A549 (cell line): Measurements from ENCODE around the gene LPAR1.
A peak's percentile ranks its signal among the peaks of the same experiment; 100 is the strongest.

Experiments
- CHD4 ChIP-seq: fragments of 200-600 bp; sonication (generic); IDR thresholded peaks from 2 replicates; pipeline ENCODE4 v1.6.1; 2016; ENCODE audit warnings: antibody characterized with exemption, mild to moderate bottlenecking, borderline replicate concordance
- CTCF ChIP-seq: fragments of >200 bp; sonication (Bioruptor Twin); formaldehyde crosslinking; IDR thresholded peaks from 3 replicates; pipeline ENCODE4 v1.5.1; 2016
- ESRRA ChIP-seq: fragments of 150-350 bp; IDR thresholded peaks from 2 replicates; pipeline ENCODE4 v1.6.1; 2014; ENCODE audit warnings: mild to moderate bottlenecking, low read length, borderline replicate concordance
- JUNB ChIP-seq: fragments of >200 bp; sonication (Bioruptor Twin); formaldehyde crosslinking; IDR thresholded peaks from 2 replicates; pipeline ENCODE4 v1.6.1; 2016
- KDM1A ChIP-seq: fragments of 200-600 bp; sonication (generic); IDR thresholded peaks from 2 replicates; pipeline ENCODE4 v1.6.1; 2016; ENCODE audit warnings: low read depth, mild to moderate bottlenecking
- MAX ChIP-seq: IDR thresholded peaks from 2 replicates; pipeline ENCODE4 v1.6.1; 2012
- MAZ ChIP-seq: fragments of 150-350 bp; IDR thresholded peaks from 2 replicates; pipeline ENCODE4 v1.6.1; 2014; ENCODE audit warnings: antibody characterized with exemption, low read depth, low read length, borderline replicate concordance
- NPAS2 ChIP-seq: fragments of 250-450 bp; sonication (Bioruptor Pico); IDR thresholded peaks from 2 replicates; pipeline ENCODE4 v1.8.0; 2022; ENCODE audit warnings: mild to moderate bottlenecking, moderate library complexity, borderline replicate concordance
- PHF8 ChIP-seq: fragments of 200-600 bp; sonication (generic); IDR thresholded peaks from 2 replicates; pipeline ENCODE4 v1.6.1; 2016; ENCODE audit warnings: low read depth, mild to moderate bottlenecking, antibody characterized with exemption, moderate library complexity, borderline replicate concordance
- POLR2A ChIP-seq: IDR thresholded peaks from 2 replicates; pipeline ENCODE4 v1.6.1; 2012; ENCODE audit warnings: mild to moderate bottlenecking, low read length
- RAD21 ChIP-seq, 2 experiments: fragments of >200 bp in 1 of 2; sonication (Bioruptor Twin) in 1 of 2; formaldehyde crosslinking in 1 of 2; IDR thresholded peaks in 1 of 2; conservative IDR thresholded peaks in 1 of 2; 2 replicates in 1 of 2; 3 replicates in 1 of 2; pipeline ENCODE4 v1.6.1; 2012 to 2018; ENCODE audit warnings: inconsistent platforms in 1 of 2
- REST ChIP-seq: fragments of 200-600 bp; sonication (generic); IDR thresholded peaks from 2 replicates; pipeline ENCODE4 v1.6.1; 2016; ENCODE audit warnings: antibody characterized with exemption, mild to moderate bottlenecking, moderate library complexity
- RFX5 ChIP-seq: fragments of 450-650 bp; IDR thresholded peaks from 2 replicates; pipeline ENCODE4 v1.7.1; 2014; ENCODE audit warnings: antibody characterized with exemption, mild to moderate bottlenecking, moderate library complexity

GRCh38 chr9:110969971-110970386 is 68.3 kb downstream of the LPAR1 start:
- TF ChIP-seq NPAS2 = no peak
- TF ChIP-seq POLR2A = no peak
- no peak for TF ChIP-seq CTCF
- no peak for TF ChIP-seq REST
- TF ChIP-seq ESRRA = no peak
- TF ChIP-seq MAX = no peak
- no peak for TF ChIP-seq RFX5
- TF ChIP-seq MAZ = no peak
- no peak for TF ChIP-seq PHF8
- peak; percentile 50; the same call in 1 of the 2 replicates for TF ChIP-seq JUNB
- TF ChIP-seq RAD21 (conservative IDR thresholded peaks at IDR 0.05 in 1 of 2, IDR thresholded peaks at IDR 0.05 in 1 of 2) = peak in 1 of 2 experiments; percentile 8; a peak in 1 of 5 replicates
- TF ChIP-seq CHD4 = no peak
- TF ChIP-seq KDM1A = no peak
